Thymus (tissue), 11 donors: ENCODE results near the gene NEUROD6. TPM values are rescaled to one million over a fixed set of nuclear protein-coding genes. Genes with fewer than 3 reads are reported as not detected.

Source experiments
- DNase-seq, 9 donors: peaks; one replicate each; pipeline ENCODE4 v3.0.0-alpha.2; 2013; ENCODE audit warnings: low spot score in 9 of 9, low read depth in 6 of 9, missing footprints in 1 of 9
- H3K27ac ChIP-seq, 2 donors: one replicate each; pipeline ENCODE4 v1.5.1; 2013; ENCODE audit warnings: control low read depth in 1 of 2, low read depth in 1 of 2, low read length in 1 of 2, mild to moderate bottlenecking in 1 of 2, moderate library complexity in 1 of 2
- H3K27me3 ChIP-seq, 2 donors: one replicate each; pipeline ENCODE4 v1.5.1; 2013; ENCODE audit warnings: low read length in 1 of 2; ENCODE audit not compliant: control insufficient read depth in 2 of 2, insufficient read depth in 1 of 2
- H3K36me3 ChIP-seq, 2 donors: one replicate each; pipeline ENCODE4 v1.5.1; 2013; ENCODE audit warnings: low read length in 1 of 2, mild to moderate bottlenecking in 1 of 2, moderate library complexity in 1 of 2; ENCODE audit not compliant: control insufficient read depth in 2 of 2, insufficient read depth in 2 of 2
- H3K4me1 ChIP-seq, 2 donors: one replicate each; pipeline ENCODE4 v1.5.1; 2013; ENCODE audit warnings: low read length in 2 of 2; ENCODE audit not compliant: control insufficient read depth in 2 of 2, insufficient read depth in 2 of 2
- H3K4me3 ChIP-seq, 2 donors: one replicate each; pipeline ENCODE4 v1.5.1; 2013; ENCODE audit warnings: low read length in 2 of 2, control low read depth in 1 of 2, mild to moderate bottlenecking in 1 of 2
- H3K9me3 ChIP-seq, 2 donors: one replicate each; pipeline ENCODE4 v1.5.1; 2013; ENCODE audit warnings: low read length in 1 of 2, mild to moderate bottlenecking in 1 of 2; ENCODE audit not compliant: control insufficient read depth in 2 of 2, insufficient read depth in 1 of 2
- WGBS: extraction: QIAGEN DNeasy Blood & Tissue Kit; methylation state at CpG from one replicate; pipeline ENCODE4 v1.1.7; 2013; 5-methylcytosine and 5-hydroxymethylcytosine counted together
- polyA plus RNA-seq: library from polyadenylated mRNA; stranded (reverse); fragments of 200-250 nt; gene quantifications from one replicate; pipeline ENCODE4 v1.2.3, GENCODE V29; 2013
- total RNA-seq: library from RNA; stranded (reverse); fragments of 120-200 nt; gene quantifications from one replicate; pipeline ENCODE4 v1.2.4, GENCODE V29; 2013
- donor health status: healthy.

Gene NEUROD6
- total and polyA plus RNA-seq, 2 donors: 0.02 TPM; not detected in 1

- no peak overlapping the region for H3K4me3 ChIP-seq
- 85% methylated on average over 5 of the region's 5 CpGs for WGBS
- H3K36me3 ChIP-seq: no peaks in the 10 kb centered on the region
- no peak overlapping the region for H3K27ac ChIP-seq
- H3K27me3 ChIP-seq: no peaks in the 10 kb centered on the region
- H3K4me1 ChIP-seq: no peaks in the 10 kb centered on the region
- no peak for DNase-seq
- H3K9me3 ChIP-seq: no peaks in the 10 kb centered on the region
Measured at GRCh38 chr7:31363051-31363450, 22.5 kb upstream of the NEUROD6 start.

DNA sequence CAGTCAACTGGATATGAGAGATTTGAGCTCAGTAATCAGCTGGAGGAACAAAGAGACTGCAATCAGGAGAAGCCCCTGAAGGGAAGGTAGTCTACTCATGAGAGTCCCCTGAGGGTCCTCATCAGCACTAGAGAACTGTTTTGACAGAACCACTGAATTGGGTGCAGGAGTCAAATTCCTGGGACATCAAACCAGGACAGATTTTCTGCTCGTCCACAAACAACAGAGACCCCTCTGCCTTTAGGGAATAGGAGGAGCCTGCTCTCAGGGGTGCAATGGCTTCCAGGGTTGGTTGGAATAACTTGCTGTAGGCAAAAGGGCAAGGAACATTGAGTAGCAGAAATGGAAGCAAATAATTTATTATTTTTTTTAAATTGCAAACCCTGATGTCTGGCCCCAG, 21.9 kb upstream of the NEUROD6 start:
- Histone ChIP-seq H3K4me3 (no peak overlapping the region), H3K9me3 (no peaks in the 10 kb centered on the region), H3K27me3 (no peaks in the 10 kb centered on the region), H3K4me1 (no peaks in the 10 kb centered on the region), H3K36me3 (no peaks in the 10 kb centered on the region), H3K27ac (no peak overlapping the region)
- 81% methylated on average over 1 of the region's 1 CpG for WGBS
- no peak for DNase-seq

- WGBS: 76% methylated on average over 3 of the region's 3 CpGs
- Histone ChIP-seq H3K36me3 (no peaks in the 10 kb centered on the region), H3K9me3 (no peaks in the 10 kb centered on the region), H3K27me3 (no peaks in the 10 kb centered on the region), H3K4me1 (no peaks in the 10 kb centered on the region), H3K4me3 (no peak overlapping the region), H3K27ac (no peak overlapping the region)
- DNase-seq: no peak
Measured at GRCh38 chr7:31358467-31358866, 17.9 kb upstream of the NEUROD6 start.

- DNase-seq: no peak
- no peaks in the 10 kb centered on the region for H3K36me3 ChIP-seq
- no peaks in the 10 kb centered on the region for H3K27me3 ChIP-seq
- no peak overlapping the region for H3K27ac ChIP-seq
- WGBS: 91% methylated on average over 5 of the region's 5 CpGs
- no peaks in the 10 kb centered on the region for H3K9me3 ChIP-seq
- no peak overlapping the region for H3K4me3 ChIP-seq
- no peaks in the 10 kb centered on the region for H3K4me1 ChIP-seq
Measured at GRCh38 chr7:31345421-31345820, 4.9 kb upstream of the NEUROD6 start.

GRCh38 chr7:31343516-31344305, 3.2 kb upstream of the NEUROD6 start:
- no peak for DNase-seq
- 78% methylated on average over 3 of the region's 3 CpGs for WGBS
- Histone ChIP-seq H3K4me3 (no peak overlapping the region), H3K36me3 (no peaks in the 10 kb centered on the region), H3K27me3 (peaks cover 0 to 2% of the 10 kb centered on the region in 2 donors), H3K27ac (no peak overlapping the region), H3K9me3 (no peaks in the 10 kb centered on the region), H3K4me1 (no peaks in the 10 kb centered on the region)

DNA sequence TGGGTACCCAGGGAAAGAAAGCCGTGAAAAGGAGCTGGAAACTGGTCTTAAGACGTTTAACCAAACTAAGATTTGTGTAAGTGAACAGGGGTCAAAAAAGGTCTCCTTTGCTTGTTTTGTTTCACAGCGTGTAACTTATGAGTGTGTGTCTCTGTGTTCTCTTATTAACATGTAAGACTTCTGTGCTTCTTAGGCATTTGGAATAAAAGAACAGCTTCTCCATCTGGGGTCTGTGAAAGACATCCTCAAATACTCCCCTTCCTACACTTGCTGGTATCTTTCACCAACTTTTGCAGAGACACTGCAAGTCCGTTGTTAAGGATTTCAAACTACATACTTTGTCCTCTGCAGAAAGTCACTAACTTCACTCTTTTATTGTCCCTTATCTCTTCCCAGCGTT, 615 bp upstream of the NEUROD6 start:
- WGBS: 55% methylated on average over 5 of the region's 5 CpGs
- no peak overlapping the region for H3K27ac ChIP-seq
- H3K9me3 ChIP-seq: no peaks in the 10 kb centered on the region
- DNase-seq: no peak
- peaks cover 0 to under 1% of the 10 kb centered on the region in 2 donors for H3K4me1 ChIP-seq
- no peak overlapping the region for H3K4me3 ChIP-seq
- H3K36me3 ChIP-seq: no peaks in the 10 kb centered on the region
- H3K27me3 ChIP-seq: peaks cover 15 to 23% of the 10 kb centered on the region in 2 donors

- 89% methylated on average over 5 of the region's 5 CpGs for WGBS
- no peak overlapping the region for H3K27ac ChIP-seq
- H3K4me3 ChIP-seq: no peak overlapping the region
- peaks cover 24 to 33% of the 10 kb centered on the region in 2 donors for H3K27me3 ChIP-seq
- DNase-seq: no peak
- H3K36me3 ChIP-seq: no peaks in the 10 kb centered on the region
- H3K9me3 ChIP-seq: no peaks in the 10 kb centered on the region
- peaks cover 0 to 3% of the 10 kb centered on the region in 2 donors for H3K4me1 ChIP-seq
Measured at GRCh38 chr7:31340051-31340450, 475 bp downstream of the NEUROD6 start.

- peaks cover 0 to 3% of the 10 kb centered on the region in 2 donors for H3K4me1 ChIP-seq
- WGBS: 52% methylated on average over 14 of the region's 14 CpGs
Measured at GRCh38 chr7:31338706-31339105, 1.8 kb downstream of the NEUROD6 start.

GRCh38 chr7:31337002-31337565, 3.4 kb downstream of the NEUROD6 start:
- Histone ChIP-seq H3K27me3 (peaks cover 24 to 33% of the 10 kb centered on the region in 2 donors), H3K9me3 (no peaks in the 10 kb centered on the region), H3K27ac (no peak overlapping the region), H3K4me3 (no peak overlapping the region), H3K36me3 (no peaks in the 10 kb centered on the region), H3K4me1 (peaks cover 0 to 3% of the 10 kb centered on the region in 2 donors)
- no peak for DNase-seq
- 72% methylated on average over 9 of the region's 9 CpGs for WGBS

More at GRCh38 chr7:31338706-31339105, 1.8 kb downstream of the NEUROD6 start:
- no peaks in the 10 kb centered on the region for H3K36me3 ChIP-seq
- H3K4me3 ChIP-seq: no peak overlapping the region
- DNase-seq: no peak
- no peaks in the 10 kb centered on the region for H3K9me3 ChIP-seq
- peaks cover 24 to 33% of the 10 kb centered on the region in 2 donors for H3K27me3 ChIP-seq
- H3K27ac ChIP-seq: no peak overlapping the region
